Astrocyte (in vitro differentiated cells and primary cell): Measurements from ENCODE around the gene CACNB2. TPM values are rescaled to one million over a fixed set of nuclear protein-coding genes. Genes with fewer than 3 reads are reported as not detected.

ENCODE experiments used
- DNase-seq: peaks from one replicate; pipeline ENCODE4 v3.0.0-alpha.2; 2010; ENCODE audit warnings: low read depth
- FAIRE-seq: peaks from 2 replicates; lab custom pipeline; 2011; peaks lifted over from hg19 to GRCh38; lab: Jason Lieb, UNC
- H2AFZ ChIP-seq: 2 replicates; pipeline ENCODE4 v1.6.0; 2012; ENCODE audit warnings: low read depth, low read length, inconsistent platforms
- H3K27ac ChIP-seq: 2 replicates; pipeline ENCODE4 v1.5.1; 2011; ENCODE audit warnings: low read depth, low read length, inconsistent platforms
- H3K27me3 ChIP-seq: 2 replicates; pipeline ENCODE4 v1.6.0; 2011; ENCODE audit warnings: low read length, inconsistent platforms; ENCODE audit not compliant: insufficient read depth
- H3K36me3 ChIP-seq: 2 replicates; pipeline ENCODE4 v1.5.1; 2011; ENCODE audit warnings: low read length, inconsistent platforms; ENCODE audit not compliant: insufficient read depth
- H3K4me1 ChIP-seq: 2 replicates; pipeline ENCODE4 v1.5.1; 2011; ENCODE audit warnings: low read length, inconsistent platforms; ENCODE audit not compliant: insufficient read depth
- H3K4me2 ChIP-seq: 2 replicates; pipeline ENCODE4 v1.6.0; 2012; ENCODE audit warnings: low read length, inconsistent platforms
- H3K4me3 ChIP-seq: 2 replicates; pipeline ENCODE4 v1.5.1; 2011; ENCODE audit warnings: low read depth, mild to moderate bottlenecking, low read length, inconsistent platforms; ENCODE audit not compliant: insufficient read depth
- H3K79me2 ChIP-seq: 2 replicates; pipeline ENCODE4 v1.6.0; 2012; ENCODE audit warnings: mild to moderate bottlenecking, low read length, inconsistent platforms; ENCODE audit not compliant: insufficient read depth
- H3K9ac ChIP-seq: 2 replicates; pipeline ENCODE4 v1.6.0; 2012; ENCODE audit warnings: mild to moderate bottlenecking, low read length, inconsistent platforms
- H3K9me3 ChIP-seq: 2 replicates; pipeline ENCODE4 v1.5.1; 2012; ENCODE audit warnings: low read depth, mild to moderate bottlenecking, low read length, inconsistent platforms; ENCODE audit not compliant: insufficient read depth
- H4K20me1 ChIP-seq: 2 replicates; pipeline ENCODE4 v1.6.0; 2012; ENCODE audit warnings: low read length, inconsistent platforms; ENCODE audit not compliant: insufficient read depth
- H3K27ac Mint-ChIP-seq: one replicate; pipeline ENCODE4 v1.8.0; 2021; ENCODE audit warnings: mild to moderate bottlenecking, mixed read lengths; ENCODE audit not compliant: unreplicated experiment
- H3K27me3 Mint-ChIP-seq: one replicate; pipeline ENCODE4 v1.8.0; 2021; ENCODE audit warnings: low read depth, mixed read lengths; ENCODE audit not compliant: unreplicated experiment
- H3K36me3 Mint-ChIP-seq: one replicate; pipeline ENCODE4 v1.8.0; 2021; ENCODE audit warnings: low read depth, mixed read lengths; ENCODE audit not compliant: unreplicated experiment
- H3K4me1 Mint-ChIP-seq: one replicate; pipeline ENCODE4 v1.8.0; 2021; ENCODE audit warnings: low read depth, mixed read lengths; ENCODE audit not compliant: unreplicated experiment
- H3K4me3 Mint-ChIP-seq: one replicate; pipeline ENCODE4 v1.8.0; 2021; ENCODE audit warnings: mild to moderate bottlenecking, moderate library complexity, mixed read lengths; ENCODE audit not compliant: unreplicated experiment
- H3K9me3 Mint-ChIP-seq: one replicate; pipeline ENCODE4 v1.8.0; 2021; ENCODE audit warnings: mild to moderate bottlenecking, mixed read lengths; ENCODE audit not compliant: unreplicated experiment
- EZH2 ChIP-seq: IDR thresholded peaks from 2 replicates; pipeline ENCODE4 v1.6.1; 2012; ENCODE audit warnings: mild to moderate bottlenecking, low read length, inconsistent platforms; ENCODE audit not compliant: insufficient read depth
- total RNA-seq: library from RNA; stranded (reverse); gene quantifications from 2 replicates; pipeline ENCODE4 v1.2.1, GENCODE V29; 2021
- TF ChIP-seq, protein P1 (sequence below): IDR thresholded peaks from 2 replicates; pipeline ENCODE4 v1.5.1; 2011; ENCODE audit warnings: low read depth, mild to moderate bottlenecking, inconsistent platforms, low read length, moderate library complexity; ENCODE audit not compliant: insufficient read depth

Gene CACNB2
- total RNA-seq, 1 donor from 2014 or later, result 0.66 TPM

DNA sequence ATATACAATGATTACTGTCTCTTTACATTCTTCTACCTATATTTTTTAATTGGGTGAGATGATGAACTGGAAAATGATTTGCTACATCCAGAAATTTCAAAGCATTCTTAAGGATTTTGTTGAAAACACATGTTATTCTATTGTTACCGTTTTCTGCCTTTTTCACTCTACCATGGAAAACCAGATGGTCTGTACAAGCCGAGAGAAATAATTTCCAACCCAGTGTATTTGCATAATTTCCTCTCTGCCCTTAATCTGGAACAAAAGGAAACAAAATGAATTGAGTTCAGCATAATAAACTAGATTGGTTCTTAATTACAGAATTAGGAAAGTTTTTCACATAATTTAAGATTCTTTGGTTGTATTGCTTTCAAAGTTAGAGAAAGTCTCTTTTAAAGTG is 211.2 kb downstream of the CACNB2 start:
- H2AFZ ChIP-seq, result no peak overlapping the region
- TF ChIP-seq EZH2, result no peak

DNA sequence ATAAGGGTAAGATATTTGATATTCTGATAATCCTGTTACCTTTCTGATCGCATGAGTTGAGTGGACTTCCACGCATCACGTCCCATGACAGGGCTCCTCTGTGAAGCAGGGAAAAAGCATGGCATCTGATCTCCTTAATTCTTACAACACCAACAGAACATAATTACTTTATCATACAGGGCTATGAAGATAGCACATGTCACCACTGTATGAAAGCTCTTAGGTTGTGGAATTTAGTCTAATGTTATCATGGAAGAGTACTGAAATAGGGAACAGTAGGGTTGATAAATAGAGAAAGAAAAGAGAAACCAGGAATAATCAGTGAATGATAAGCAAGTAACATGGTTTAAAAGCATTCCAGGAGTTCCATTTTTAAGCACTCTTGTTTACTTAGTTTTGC is 212.0 kb downstream of the CACNB2 start:
- no peak for TF ChIP-seq EZH2
- TF ChIP-seq, protein P1, sequence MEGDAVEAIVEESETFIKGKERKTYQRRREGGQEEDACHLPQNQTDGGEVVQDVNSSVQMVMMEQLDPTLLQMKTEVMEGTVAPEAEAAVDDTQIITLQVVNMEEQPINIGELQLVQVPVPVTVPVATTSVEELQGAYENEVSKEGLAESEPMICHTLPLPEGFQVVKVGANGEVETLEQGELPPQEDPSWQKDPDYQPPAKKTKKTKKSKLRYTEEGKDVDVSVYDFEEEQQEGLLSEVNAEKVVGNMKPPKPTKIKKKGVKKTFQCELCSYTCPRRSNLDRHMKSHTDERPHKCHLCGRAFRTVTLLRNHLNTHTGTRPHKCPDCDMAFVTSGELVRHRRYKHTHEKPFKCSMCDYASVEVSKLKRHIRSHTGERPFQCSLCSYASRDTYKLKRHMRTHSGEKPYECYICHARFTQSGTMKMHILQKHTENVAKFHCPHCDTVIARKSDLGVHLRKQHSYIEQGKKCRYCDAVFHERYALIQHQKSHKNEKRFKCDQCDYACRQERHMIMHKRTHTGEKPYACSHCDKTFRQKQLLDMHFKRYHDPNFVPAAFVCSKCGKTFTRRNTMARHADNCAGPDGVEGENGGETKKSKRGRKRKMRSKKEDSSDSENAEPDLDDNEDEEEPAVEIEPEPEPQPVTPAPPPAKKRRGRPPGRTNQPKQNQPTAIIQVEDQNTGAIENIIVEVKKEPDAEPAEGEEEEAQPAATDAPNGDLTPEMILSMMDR, result no peak
- H3K4me3 Mint-ChIP-seq, result no peak overlapping the region
- Histone ChIP-seq H2AFZ (no peak overlapping the region), H3K4me3 (no peak overlapping the region), H4K20me1 (no peaks in the 10 kb centered on the region), H3K27me3 (no peaks in the 10 kb centered on the region), H3K79me2 (no peaks in the 10 kb centered on the region), H3K27ac (no peak overlapping the region), H3K4me1 (no peaks in the 10 kb centered on the region), H3K4me2 (no peak overlapping the region), H3K9me3 (no peaks in the 10 kb centered on the region), H3K9ac (no peak overlapping the region), H3K36me3 (no peaks in the 10 kb centered on the region)
- no peak for DNase-seq
- no peak overlapping the region for H3K27ac Mint-ChIP-seq
- no peaks in the 10 kb centered on the region for H3K4me1 Mint-ChIP-seq
- H3K27me3 Mint-ChIP-seq, result no peaks in the 10 kb centered on the region
- no peak for FAIRE-seq
- H3K9me3 Mint-ChIP-seq, result no peaks in the 10 kb centered on the region
- no peaks in the 10 kb centered on the region for H3K36me3 Mint-ChIP-seq

More for the DNA sequence above, 211.2 kb downstream of the CACNB2 start:
- FAIRE-seq, result no peak
- H3K27ac ChIP-seq, result no peak overlapping the region
- no peaks in the 10 kb centered on the region for H3K27me3 ChIP-seq
- no peaks in the 10 kb centered on the region for H3K36me3 Mint-ChIP-seq
- no peaks in the 10 kb centered on the region for H4K20me1 ChIP-seq
- no peak overlapping the region for H3K4me2 ChIP-seq
- H3K9ac ChIP-seq, result no peak overlapping the region
- no peaks in the 10 kb centered on the region for H3K79me2 ChIP-seq
- no peaks in the 10 kb centered on the region for H3K36me3 ChIP-seq
- H3K4me3 Mint-ChIP-seq, result no peak overlapping the region
- no peak overlapping the region for H3K4me3 ChIP-seq
- DNase-seq, result no peak
- H3K27me3 Mint-ChIP-seq, result no peaks in the 10 kb centered on the region
- H3K4me1 Mint-ChIP-seq, result no peaks in the 10 kb centered on the region
- no peaks in the 10 kb centered on the region for H3K9me3 Mint-ChIP-seq
- H3K4me1 ChIP-seq, result no peaks in the 10 kb centered on the region
- no peak overlapping the region for H3K27ac Mint-ChIP-seq
- no peaks in the 10 kb centered on the region for H3K9me3 ChIP-seq

DNA sequence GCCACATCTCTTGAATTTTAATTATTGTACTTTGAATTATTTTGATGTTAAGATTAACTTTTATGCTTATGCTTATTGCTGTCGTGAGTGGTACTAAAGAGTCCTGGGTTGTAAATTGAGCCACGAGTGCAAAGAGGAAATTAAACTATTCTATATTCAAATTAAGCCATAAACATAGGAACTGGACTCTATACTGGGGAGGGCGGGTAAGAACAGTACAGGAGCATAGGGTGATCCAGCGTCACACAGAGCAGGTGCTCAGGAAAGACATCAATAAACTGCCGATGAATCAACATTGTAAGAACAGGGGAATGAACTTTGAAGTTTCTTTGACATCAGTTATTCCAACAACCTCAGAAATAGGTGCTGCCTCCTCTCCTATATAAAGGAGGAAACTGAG is 219.6 kb downstream of the CACNB2 start:
- H3K27me3 ChIP-seq, result no peaks in the 10 kb centered on the region
- H3K9ac ChIP-seq, result no peak overlapping the region
- DNase-seq (no peak), FAIRE-seq (no peak)
- TF ChIP-seq EZH2, result no peak
- H3K9me3 ChIP-seq, result no peaks in the 10 kb centered on the region
- no peak overlapping the region for H3K27ac Mint-ChIP-seq
- peaks cover 3% of the 10 kb centered on the region for H3K4me1 Mint-ChIP-seq
- no peaks in the 10 kb centered on the region for H3K79me2 ChIP-seq
- H4K20me1 ChIP-seq, result no peaks in the 10 kb centered on the region
- H3K4me2 ChIP-seq, result no peak overlapping the region
- no peaks in the 10 kb centered on the region for H3K36me3 Mint-ChIP-seq
- H3K4me3 ChIP-seq, result no peak overlapping the region
- no peaks in the 10 kb centered on the region for H3K27me3 Mint-ChIP-seq
- H3K4me1 ChIP-seq, result no peaks in the 10 kb centered on the region
- no peak overlapping the region for H3K27ac ChIP-seq
- H3K9me3 Mint-ChIP-seq, result no peaks in the 10 kb centered on the region
- no peak overlapping the region for H3K4me3 Mint-ChIP-seq
- no peaks in the 10 kb centered on the region for H3K36me3 ChIP-seq
- no peak overlapping the region for H2AFZ ChIP-seq
